Tibial artery (tissue), 4 donors: ENCODE measurements around the gene MCM5.

Source experiments
- DNase-seq, 2 donors: peaks; one replicate each; pipeline ENCODE4 v3.0.0-alpha.2; 2019
- H3K27ac ChIP-seq, 2 donors: fragments of 200-600 bp; sonication (generic) in 1 of 2; 1 replicate in 1 of 2; 2 replicates in 1 of 2; pipeline ENCODE4 v1.5.1; 2018 to 2019; ENCODE audit warnings: mild to moderate bottlenecking in 1 of 2
- H3K27me3 ChIP-seq, 2 donors: fragments of 200-600 bp; sonication (generic) in 1 of 2; one replicate each; pipeline versions ENCODE4 v1.5.1 to v1.6.0; 2016 to 2019
- H3K36me3 ChIP-seq, 3 donors: fragments of 200-600 bp; sonication (generic) in 2 of 3; one replicate each; pipeline ENCODE4 v1.5.1; 2016 to 2019; ENCODE audit warnings: mild to moderate bottlenecking in 2 of 3
- H3K4me1 ChIP-seq, 4 donors: fragments of 200-600 bp; sonication (generic) in 2 of 4; 1 replicate in 3 of 4; 2 replicates in 1 of 4; pipeline ENCODE4 v1.5.1; 2016 to 2019
- H3K4me3 ChIP-seq, 2 donors: fragments of 200-600 bp; sonication (generic) in 1 of 2; 1 replicate in 1 of 2; 2 replicates in 1 of 2; pipeline ENCODE4 v1.5.1; 2018 to 2019; ENCODE audit warnings: mild to moderate bottlenecking in 2 of 2
- H3K9me3 ChIP-seq, 3 donors: fragments of 200-600 bp; sonication (generic) in 1 of 3; one replicate each; pipeline ENCODE4 v1.5.1; 2016 to 2019
- intact Hi-C: fragments of 100-400 bp; cut with DNase I; formaldehyde crosslinking; loops from one replicate; pipeline ENCODE4 v1.15.0; 2023; ENCODE audit warnings: low total_unique reads
- TF ChIP-seq, protein P1 (sequence below), 2 experiments: fragments of 200-600 bp in 1 of 2; fragments of 450-650 bp in 1 of 2; IDR thresholded peaks; one replicate each; pipeline ENCODE4 v1.5.1; 2017 to 2019; ENCODE audit warnings: antibody characterized with exemption in 2 of 2, mild to moderate bottlenecking in 1 of 2, moderate library complexity in 1 of 2

The MCM5 gene

DNA sequence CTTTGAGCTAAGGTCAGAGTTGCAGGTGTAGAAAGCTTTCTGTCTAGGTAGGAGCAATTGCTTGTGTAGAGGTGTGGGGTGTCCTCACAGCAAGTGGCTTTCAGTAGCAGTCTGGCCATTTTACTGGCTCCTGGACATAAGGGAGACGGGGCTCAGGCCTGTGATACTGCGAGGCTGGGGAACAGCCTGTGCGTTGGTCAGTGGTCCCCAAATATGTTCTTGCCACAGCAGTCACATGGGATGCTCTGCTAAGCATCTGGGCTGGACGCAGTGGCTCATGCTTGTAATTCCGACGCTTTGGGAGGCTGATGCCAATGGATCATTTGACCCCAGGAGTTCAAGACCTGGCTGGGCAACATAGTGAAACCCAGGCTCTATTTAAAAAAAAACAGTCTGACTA, 1.9 kb downstream of the MCM5 start:
- H3K4me1 ChIP-seq: peaks cover 0 to 18% (median 9%) of the 10 kb centered on the region in 4 donors
- intact Hi-C loops: no loop called here

GRCh38 chr22:35403356-35403755, 3.4 kb downstream of the MCM5 start:
- intact Hi-C loops: no loop called here
- no peak for DNase-seq
- TF ChIP-seq, protein P1, sequence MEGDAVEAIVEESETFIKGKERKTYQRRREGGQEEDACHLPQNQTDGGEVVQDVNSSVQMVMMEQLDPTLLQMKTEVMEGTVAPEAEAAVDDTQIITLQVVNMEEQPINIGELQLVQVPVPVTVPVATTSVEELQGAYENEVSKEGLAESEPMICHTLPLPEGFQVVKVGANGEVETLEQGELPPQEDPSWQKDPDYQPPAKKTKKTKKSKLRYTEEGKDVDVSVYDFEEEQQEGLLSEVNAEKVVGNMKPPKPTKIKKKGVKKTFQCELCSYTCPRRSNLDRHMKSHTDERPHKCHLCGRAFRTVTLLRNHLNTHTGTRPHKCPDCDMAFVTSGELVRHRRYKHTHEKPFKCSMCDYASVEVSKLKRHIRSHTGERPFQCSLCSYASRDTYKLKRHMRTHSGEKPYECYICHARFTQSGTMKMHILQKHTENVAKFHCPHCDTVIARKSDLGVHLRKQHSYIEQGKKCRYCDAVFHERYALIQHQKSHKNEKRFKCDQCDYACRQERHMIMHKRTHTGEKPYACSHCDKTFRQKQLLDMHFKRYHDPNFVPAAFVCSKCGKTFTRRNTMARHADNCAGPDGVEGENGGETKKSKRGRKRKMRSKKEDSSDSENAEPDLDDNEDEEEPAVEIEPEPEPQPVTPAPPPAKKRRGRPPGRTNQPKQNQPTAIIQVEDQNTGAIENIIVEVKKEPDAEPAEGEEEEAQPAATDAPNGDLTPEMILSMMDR (IDR thresholded peaks at IDR 0.05): no peak

More for the DNA sequence above, 1.9 kb downstream of the MCM5 start:
- Histone ChIP-seq H3K27me3 (no peaks in the 10 kb centered on the region), H3K27ac (no peak overlapping the region), H3K9me3 (no peaks in the 10 kb centered on the region), H3K36me3 (peaks cover 10 to 44% (median 33%) of the 10 kb centered on the region in 3 donors), H3K4me3 (no peak overlapping the region)
- no peak for DNase-seq
- TF ChIP-seq, protein P1 (IDR thresholded peaks at IDR 0.05): no peak

GRCh38 chr22:35404176-35404575, 4.2 kb downstream of the MCM5 start:
- TF ChIP-seq, protein P1 (IDR thresholded peaks at IDR 0.05): no peak
- no peak for DNase-seq
- H3K36me3 ChIP-seq: peaks cover 31 to 68% (median 56%) of the 10 kb centered on the region in 3 donors
- H3K27ac ChIP-seq: no peak overlapping the region
- no peaks in the 10 kb centered on the region for H3K27me3 ChIP-seq
- peaks cover 0 to 16% (median 9%) of the 10 kb centered on the region in 4 donors for H3K4me1 ChIP-seq
- no peaks in the 10 kb centered on the region for H3K9me3 ChIP-seq
- H3K4me3 ChIP-seq: no peak overlapping the region
- intact Hi-C loops: no loop called here

More at GRCh38 chr22:35403356-35403755, 3.4 kb downstream of the MCM5 start:
- Histone ChIP-seq H3K4me1 (peaks cover 0 to 18% (median 9%) of the 10 kb centered on the region in 4 donors), H3K27me3 (no peaks in the 10 kb centered on the region), H3K36me3 (peaks cover 25 to 59% (median 48%) of the 10 kb centered on the region in 3 donors), H3K9me3 (no peaks in the 10 kb centered on the region), H3K27ac (no peak overlapping the region), H3K4me3 (no peak overlapping the region)

DNA sequence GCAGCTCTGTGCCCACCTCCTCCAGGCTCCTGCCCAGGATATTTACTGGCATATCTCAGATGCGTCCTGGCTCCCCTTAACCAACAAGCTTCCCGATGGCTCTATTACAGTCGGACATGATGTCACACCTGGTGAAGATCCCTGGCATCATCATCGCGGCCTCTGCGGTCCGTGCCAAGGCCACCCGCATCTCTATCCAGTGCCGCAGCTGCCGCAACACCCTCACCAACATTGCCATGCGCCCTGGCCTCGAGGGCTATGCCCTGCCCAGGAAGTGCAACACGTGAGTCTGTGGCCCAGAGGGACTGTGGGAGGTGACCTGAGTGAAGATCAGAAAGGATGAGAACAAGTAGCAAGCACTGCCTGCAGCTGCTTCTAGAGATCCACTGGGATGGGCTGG, 6.5 kb downstream of the MCM5 start:
- DNase-seq: no peak
- no peak overlapping the region for H3K27ac ChIP-seq
- H3K4me3 ChIP-seq: no peak overlapping the region
- H3K36me3 ChIP-seq: peaks cover 50 to 90% (median 76%) of the 10 kb centered on the region in 3 donors
- no peaks in the 10 kb centered on the region for H3K9me3 ChIP-seq
- TF ChIP-seq, protein P1 (IDR thresholded peaks at IDR 0.05): no peak
- intact Hi-C loops: no loop called here
- peaks cover 0 to under 1% (median 0%) of the 10 kb centered on the region in 4 donors for H3K4me1 ChIP-seq
- H3K27me3 ChIP-seq: no peaks in the 10 kb centered on the region

GRCh38 chr22:35407362-35407761, 7.4 kb downstream of the MCM5 start:
- Histone ChIP-seq H3K9me3 (no peaks in the 10 kb centered on the region), H3K36me3 (peaks cover 54 to 99% (median 85%) of the 10 kb centered on the region in 3 donors), H3K27me3 (no peaks in the 10 kb centered on the region), H3K27ac (no peak overlapping the region), H3K4me3 (no peak overlapping the region), H3K4me1 (no peaks in the 10 kb centered on the region)
- TF ChIP-seq, protein P1 (IDR thresholded peaks at IDR 0.05): no peak
- intact Hi-C loops: no loop called here
- no peak for DNase-seq
